MM.1S (cell line): ENCODE data around the gene MYL6B.
A peak's percentile ranks its signal among the peaks of the same experiment; 100 is the strongest.
"Not testable (repeated sequence)": the region's sequence is repeated elsewhere in the genome, so short reads cannot be mapped to it uniquely, and the experiment has no call there.

Experiments
- DNase-seq: peaks from one replicate; pipeline ENCODE4 v3.0.0-alpha.2; 2015
- H2AFZ ChIP-seq: fragments of 300-600 bp; sonication (generic); 2 replicates; pipeline ENCODE4 v1.6.0; 2016; ENCODE audit warnings: antibody characterized with exemption, low read length
- H3F3A ChIP-seq: fragments of 300-600 bp; sonication (generic); 2 replicates; pipeline ENCODE4 v1.6.1; 2016; ENCODE audit warnings: mild to moderate bottlenecking, antibody characterized with exemption, low read length, moderate library complexity, mixed read lengths; ENCODE audit not compliant: insufficient read depth
- H3K27ac ChIP-seq: fragments of 300-600 bp; sonication (generic); 2 replicates; pipeline ENCODE4 v1.5.1; 2016; ENCODE audit warnings: mild to moderate bottlenecking, low read length
- H3K27me3 ChIP-seq: fragments of 300-600 bp; sonication (generic); replicated peaks from 2 replicates; pipeline ENCODE4 v1.6.0; 2016; ENCODE audit warnings: low read length; ENCODE audit not compliant: insufficient read depth
- H3K36me3 ChIP-seq: fragments of 300-600 bp; sonication (generic); replicated peaks from 2 replicates; pipeline ENCODE4 v1.6.1; 2016; ENCODE audit warnings: mild to moderate bottlenecking, low read length, mixed read lengths; ENCODE audit not compliant: insufficient read depth
- H3K4me1 ChIP-seq: fragments of 300-600 bp; sonication (generic); 2 replicates; pipeline ENCODE4 v1.6.1; 2016; ENCODE audit warnings: low read length, mixed read lengths
- H3K4me2 ChIP-seq: fragments of 300-600 bp; sonication (generic); 2 replicates; pipeline ENCODE4 v1.6.0; 2016; ENCODE audit warnings: low read depth, low read length
- H3K4me3 ChIP-seq: fragments of 300-600 bp; sonication (generic); 2 replicates; pipeline ENCODE4 v1.5.1; 2016; ENCODE audit warnings: low read length, mixed read lengths
- H3K79me2 ChIP-seq: fragments of 300-600 bp; sonication (generic); 2 replicates; pipeline ENCODE4 v1.6.1; 2016; ENCODE audit warnings: mixed run types, low read length, mixed read lengths
- H3K9ac ChIP-seq: fragments of 300-600 bp; sonication (generic); 2 replicates; pipeline ENCODE4 v1.6.1; 2016; ENCODE audit warnings: low read length, mixed read lengths
- H3K9me2 ChIP-seq: fragments of 300-600 bp; sonication (generic); replicated peaks from 2 replicates; pipeline ENCODE4 v1.6.1; 2016; ENCODE audit warnings: mild to moderate bottlenecking, low read length, mixed read lengths; ENCODE audit not compliant: insufficient read depth
- H3K9me3 ChIP-seq: fragments of 300-600 bp; sonication (generic); replicated peaks from 2 replicates; pipeline ENCODE4 v1.6.1; 2016; ENCODE audit warnings: mild to moderate bottlenecking, low read length, mixed read lengths; ENCODE audit not compliant: insufficient read depth
- H4K20me1 ChIP-seq: fragments of 300-600 bp; sonication (generic); 2 replicates; pipeline ENCODE4 v1.6.1; 2016; ENCODE audit warnings: mild to moderate bottlenecking, low read length, moderate library complexity, mixed read lengths; ENCODE audit not compliant: insufficient read depth
- CTCF ChIP-seq: fragments of 300-600 bp; sonication (generic); IDR thresholded peaks from 2 replicates; pipeline ENCODE4 v1.5.1; 2016; ENCODE audit warnings: antibody characterized with exemption, low read length, mixed read lengths
- EZH2 ChIP-seq: fragments of 300-600 bp; sonication (generic); optimal IDR thresholded peaks from 2 replicates; pipeline ENCODE3; 2017; ENCODE audit warnings: low read depth, mild to moderate bottlenecking, antibody characterized with exemption, low read length, mixed read lengths
- EZH2phosphoT487 ChIP-seq: fragments of 300-600 bp; sonication (generic); IDR thresholded peaks from 2 replicates; pipeline ENCODE4 v1.6.1; 2018; ENCODE audit warnings: antibody characterized with exemption, low read length

MYL6B gene

GRCh38 chr12:56114084-56114483, 38.3 kb upstream of the MYL6B start:
- Histone ChIP-seq H3K9me2 (no peaks in the 10 kb centered on the region), H3K79me2 (peaks cover 17% of the 10 kb centered on the region), H3K27me3 (no peaks in the 10 kb centered on the region), H3K4me2 (no peak overlapping the region), H3K9me3 (no peaks in the 10 kb centered on the region), H3K36me3 (peaks cover 23% of the 10 kb centered on the region; the same call in 1 of the 2 replicates), H3K4me1 (peaks cover 3% of the 10 kb centered on the region; the same call in 1 of the 2 replicates), H2AFZ (no peak overlapping the region), H3K4me3 (no peak overlapping the region), H3K9ac (no peak overlapping the region), H3K27ac (no peak overlapping the region), H3F3A (peaks cover 64% of the 10 kb centered on the region), H4K20me1 (no peaks in the 10 kb centered on the region)
- DNase-seq = no peak
- no peak for TF ChIP-seq EZH2phosphoT487
- TF ChIP-seq CTCF = no peak
- TF ChIP-seq EZH2 = no peak

GRCh38 chr12:56115329-56115728, 37.1 kb upstream of the MYL6B start:
- H3K9me2 ChIP-seq = no peaks in the 10 kb centered on the region
- peaks cover 12% of the 10 kb centered on the region for H3K4me1 ChIP-seq
- peak overlapping the region; percentile 90 for H3K9ac ChIP-seq
- TF ChIP-seq CTCF (no peak), EZH2 (no peak), EZH2phosphoT487 (no peak)
- peaks cover 18% of the 10 kb centered on the region; the same call in 1 of the 2 replicates for H3K36me3 ChIP-seq
- H3K79me2 ChIP-seq = peaks cover 30% of the 10 kb centered on the region
- peak overlapping the region; percentile 79; the same call in 1 of the 2 replicates for H2AFZ ChIP-seq
- H4K20me1 ChIP-seq = no peaks in the 10 kb centered on the region
- H3K27me3 ChIP-seq = no peaks in the 10 kb centered on the region
- no peak for DNase-seq
- H3K4me2 ChIP-seq = peak overlapping the region; percentile 69
- peak overlapping the region; percentile 89; the same call in 1 of the 2 replicates for H3K27ac ChIP-seq
- peak overlapping the region; percentile 77 for H3K4me3 ChIP-seq
- H3F3A ChIP-seq = peaks cover 66% of the 10 kb centered on the region
- H3K9me3 ChIP-seq = no peaks in the 10 kb centered on the region

GRCh38 chr12:56116267-56117081, 35.9 kb upstream of the MYL6B start, which contains the start of gene RPL41:
RPL41 (plus strand) TSS chr12:56116633.
- no peak for TF ChIP-seq EZH2phosphoT487
- TF ChIP-seq CTCF = no peak
- TF ChIP-seq EZH2 = no peak
- Histone ChIP-seq H3K4me2 (peak within 1 kb of the TSS; percentile 74), H3K4me1 (peaks cover 12% of the 10 kb centered on the region), H2AFZ (peak within 1 kb of the TSS; percentile 79), H3F3A (peaks cover 66% of the 10 kb centered on the region), H3K27me3 (no peaks in the 10 kb centered on the region), H4K20me1 (no peaks in the 10 kb centered on the region), H3K9ac (peak within 1 kb of the TSS; percentile 90), H3K36me3 (peaks cover 9% of the 10 kb centered on the region; the same call in 1 of the 2 replicates), H3K9me2 (no peaks in the 10 kb centered on the region), H3K4me3 (peak within 1 kb of the TSS; percentile 77), H3K9me3 (no peaks in the 10 kb centered on the region), H3K79me2 (peaks cover 32% of the 10 kb centered on the region), H3K27ac (peak within 1 kb of the TSS; percentile 89)
- DNase-seq = peak; percentile 93

- Histone ChIP-seq H3K4me3 (peak overlapping the region; percentile 77), H3F3A (peaks cover 60% of the 10 kb centered on the region), H3K9ac (peak overlapping the region; percentile 90), H3K79me2 (peaks cover 32% of the 10 kb centered on the region), H3K4me2 (peak overlapping the region; percentile 74), H3K27ac (peak overlapping the region; percentile 89), H3K4me1 (peaks cover 12% of the 10 kb centered on the region)
- not testable (repeated sequence) for H3K9me3 ChIP-seq, DNase-seq, H3K9me2 ChIP-seq, H3K36me3 ChIP-seq, H3K27me3 ChIP-seq, H4K20me1 ChIP-seq, H2AFZ ChIP-seq
Observed at GRCh38 chr12:56117082-56117706, 35.2 kb upstream of the MYL6B start.
